ENCODE data around the gene STK10. TPM values are rescaled to one million over a fixed set of nuclear protein-coding genes. Genes with fewer than 3 reads are reported as not detected.

Gene STK10
- total RNA-seq, 2 donors from 2014 or later, result 14.3 to 17.9 TPM

- no peaks in the 10 kb centered on the region for H3K4me1 Mint-ChIP-seq
- Histone ChIP-seq H3K4me3 (ENCODE audit: low read length) (no peak overlapping the region), H3K27me3 (ENCODE audit: control insufficient read depth, insufficient read depth, low read length, poor library complexity, severe bottlenecking) (no peaks in the 10 kb centered on the region), H3K27ac (ENCODE audit: low read depth, low read length) (no peak overlapping the region), H3K36me3 (ENCODE audit: control insufficient read depth, insufficient read depth, low read length) (no peaks in the 10 kb centered on the region), H3K9me3 (ENCODE audit: control insufficient read depth, low read length) (no peaks in the 10 kb centered on the region), H3K9ac (ENCODE audit: extremely low read depth, low read length, poor library complexity, severe bottlenecking) (no peak overlapping the region), H3K4me1 (ENCODE audit: control insufficient read depth, insufficient read depth, low read length) (no peaks in the 10 kb centered on the region)
- TF ChIP-seq, protein P1, sequence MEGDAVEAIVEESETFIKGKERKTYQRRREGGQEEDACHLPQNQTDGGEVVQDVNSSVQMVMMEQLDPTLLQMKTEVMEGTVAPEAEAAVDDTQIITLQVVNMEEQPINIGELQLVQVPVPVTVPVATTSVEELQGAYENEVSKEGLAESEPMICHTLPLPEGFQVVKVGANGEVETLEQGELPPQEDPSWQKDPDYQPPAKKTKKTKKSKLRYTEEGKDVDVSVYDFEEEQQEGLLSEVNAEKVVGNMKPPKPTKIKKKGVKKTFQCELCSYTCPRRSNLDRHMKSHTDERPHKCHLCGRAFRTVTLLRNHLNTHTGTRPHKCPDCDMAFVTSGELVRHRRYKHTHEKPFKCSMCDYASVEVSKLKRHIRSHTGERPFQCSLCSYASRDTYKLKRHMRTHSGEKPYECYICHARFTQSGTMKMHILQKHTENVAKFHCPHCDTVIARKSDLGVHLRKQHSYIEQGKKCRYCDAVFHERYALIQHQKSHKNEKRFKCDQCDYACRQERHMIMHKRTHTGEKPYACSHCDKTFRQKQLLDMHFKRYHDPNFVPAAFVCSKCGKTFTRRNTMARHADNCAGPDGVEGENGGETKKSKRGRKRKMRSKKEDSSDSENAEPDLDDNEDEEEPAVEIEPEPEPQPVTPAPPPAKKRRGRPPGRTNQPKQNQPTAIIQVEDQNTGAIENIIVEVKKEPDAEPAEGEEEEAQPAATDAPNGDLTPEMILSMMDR (conservative IDR thresholded peaks at IDR 0.05), result no peak
- no peaks in the 10 kb centered on the region for H3K27me3 Mint-ChIP-seq (ENCODE audit: insufficient read depth)
- no peaks in the 10 kb centered on the region for H3K9me3 Mint-ChIP-seq
- H3K36me3 Mint-ChIP-seq (ENCODE audit: low read depth), result no peaks in the 10 kb centered on the region
- 89 to 93% methylated on average over 9 to 10 of the region's 10 CpGs for WGBS, 2 experiments (ENCODE audit: insufficient coverage in 1 of 2, insufficient read length in 1 of 2)
- H3K27ac Mint-ChIP-seq, result no peak overlapping the region
- no peak overlapping the region for H3K4me3 Mint-ChIP-seq
- no peak for DNase-seq
These were observed 102.3 kb downstream of the STK10 start for GRCh38 chr5:172085738-172086137.

- Histone ChIP-seq H3K36me3 (ENCODE audit: control insufficient read depth, insufficient read depth, low read length) (no peaks in the 10 kb centered on the region), H3K9ac (ENCODE audit: extremely low read depth, low read length, poor library complexity, severe bottlenecking) (no peak overlapping the region), H3K4me3 (ENCODE audit: low read length) (no peak overlapping the region), H3K27me3 (ENCODE audit: control insufficient read depth, insufficient read depth, low read length, poor library complexity, severe bottlenecking) (no peaks in the 10 kb centered on the region), H3K4me1 (ENCODE audit: control insufficient read depth, insufficient read depth, low read length) (no peaks in the 10 kb centered on the region), H3K27ac (ENCODE audit: low read depth, low read length) (no peak overlapping the region), H3K9me3 (ENCODE audit: control insufficient read depth, low read length) (no peaks in the 10 kb centered on the region)
- Mint-ChIP-seq H3K36me3 (ENCODE audit: low read depth) (no peaks in the 10 kb centered on the region), H3K9me3 (no peaks in the 10 kb centered on the region), H3K4me1 (no peaks in the 10 kb centered on the region), H3K27me3 (ENCODE audit: insufficient read depth) (no peaks in the 10 kb centered on the region), H3K4me3 (no peak overlapping the region), H3K27ac (no peak overlapping the region)
- 91 to 94% methylated on average over 7 to 14 of the region's 14 CpGs for WGBS, 2 experiments (ENCODE audit: insufficient coverage in 1 of 2, insufficient read length in 1 of 2)
- peak; percentile 39 for DNase-seq
- TF ChIP-seq, protein P1 (conservative IDR thresholded peaks at IDR 0.05), result no peak
These were observed 105.8 kb downstream of the STK10 start for GRCh38 chr5:172082180-172082579.

- Mint-ChIP-seq H3K4me1 (no peaks in the 10 kb centered on the region), H3K27ac (no peak overlapping the region), H3K27me3 (ENCODE audit: insufficient read depth) (no peaks in the 10 kb centered on the region), H3K36me3 (ENCODE audit: low read depth) (peaks cover 6% of the 10 kb centered on the region), H3K4me3 (no peak overlapping the region), H3K9me3 (peaks cover 4% of the 10 kb centered on the region)
- TF ChIP-seq, protein P1 (conservative IDR thresholded peaks at IDR 0.05), result no peak
- Histone ChIP-seq H3K9me3 (ENCODE audit: control insufficient read depth, low read length) (no peaks in the 10 kb centered on the region), H3K4me1 (ENCODE audit: control insufficient read depth, insufficient read depth, low read length) (no peaks in the 10 kb centered on the region), H3K36me3 (ENCODE audit: control insufficient read depth, insufficient read depth, low read length) (no peaks in the 10 kb centered on the region), H3K27me3 (ENCODE audit: control insufficient read depth, insufficient read depth, low read length, poor library complexity, severe bottlenecking) (no peaks in the 10 kb centered on the region), H3K4me3 (ENCODE audit: low read length) (no peak overlapping the region), H3K9ac (ENCODE audit: extremely low read depth, low read length, poor library complexity, severe bottlenecking) (no peak overlapping the region), H3K27ac (ENCODE audit: low read depth, low read length) (no peak overlapping the region)
- DNase-seq, result no peak
- WGBS, 2 experiments (ENCODE audit: insufficient coverage in 1 of 2, insufficient read length in 1 of 2), result 78 to 88% methylated on average over 1 to 4 of the region's 4 CpGs
These were observed 108.1 kb downstream of the STK10 start for GRCh38 chr5:172079876-172080275.
